NCI-H1092 treated with DMSO at 0.1 percent for 48 hours (cell line): ENCODE measurements around the gene DCTN1.
A peak's percentile ranks its signal among the peaks of the same experiment; 100 is the strongest.
"Not testable (repeated sequence)": the region's sequence is repeated elsewhere in the genome, so short reads cannot be mapped to it uniquely, and the experiment has no call there.

Experiments used
- DNase-seq: peaks from one replicate; lab custom pipeline; 2025; lab: John Stamatoyannopoulos, UW

Gene DCTN1

GRCh38 chr2:74379851-74380789 is at the start of gene DCTN1:
Gene DCTN1, minus strand, starts transcription at chr2:74380311. Its CDS starts 274 bp downstream, at chr2:74380037.
- DNase-seq = no peak

- no peak for DNase-seq
Observed at GRCh38 chr2:74428675-74429074, 48.6 kb upstream of the DCTN1 start.

GRCh38 chr2:74427551-74427950 is 47.4 kb upstream of the DCTN1 start:
- no peak for DNase-seq

- no peak for DNase-seq
Observed at GRCh38 chr2:74426181-74426758, 46.2 kb upstream of the DCTN1 start.

GRCh38 chr2:74425523-74425922 is 45.4 kb upstream of the DCTN1 start:
- no peak for DNase-seq

- DNase-seq = no peak
Observed at GRCh38 chr2:74424995-74425406, 44.9 kb upstream of the DCTN1 start.

- no peak for DNase-seq
Observed at GRCh38 chr2:74424139-74424992, 44.3 kb upstream of the DCTN1 start.

- DNase-seq = no peak
Observed at GRCh38 chr2:74423231-74424095, 43.4 kb upstream of the DCTN1 start.

- DNase-seq = peak; percentile 90
Observed at GRCh38 chr2:74421221-74421870, 41.2 kb upstream of the DCTN1 start, which contains the start of the genes C2orf81 and WDR54. Gene C2orf81, minus strand, starts transcription at chr2:74421619. Its CDS starts 59 bp downstream, at chr2:74421560. Gene WDR54, plus strand, starts transcription at chr2:74421730. Its CDS starts 424 bp downstream, at chr2:74422154.

GRCh38 chr2:74420443-74421103 is 40.5 kb upstream of the DCTN1 start:
- DNase-seq = not testable (repeated sequence)

GRCh38 chr2:74420006-74420405 is 39.9 kb upstream of the DCTN1 start:
- no peak for DNase-seq

- no peak for DNase-seq
Observed at GRCh38 chr2:74419345-74419744, 39.2 kb upstream of the DCTN1 start.

- DNase-seq = no peak
Observed at GRCh38 chr2:74418312-74418711, 38.2 kb upstream of the DCTN1 start.

GRCh38 chr2:74417763-74418162 is 37.7 kb upstream of the DCTN1 start:
- DNase-seq = no peak

- DNase-seq = no peak
Observed at GRCh38 chr2:74417197-74417596, 37.1 kb upstream of the DCTN1 start.

- no peak for DNase-seq
Observed at GRCh38 chr2:74416778-74417177, 36.7 kb upstream of the DCTN1 start.

- no peak for DNase-seq
Observed at GRCh38 chr2:74415762-74416395, 35.8 kb upstream of the DCTN1 start.

GRCh38 chr2:74414881-74415761 is 35.0 kb upstream of the DCTN1 start:
- no peak for DNase-seq

- DNase-seq = no peak
Observed at GRCh38 chr2:74414441-74414840, 34.3 kb upstream of the DCTN1 start.
